HG02885 (cell line): ENCODE measurements around the gene EGFL6.
"Not testable (repeated sequence)": the region's sequence is repeated elsewhere in the genome, so short reads cannot be mapped to it uniquely, and the experiment has no call there.

ENCODE experiments used
- ATAC-seq: cut with Tn5 transposase; IDR thresholded peaks from one replicate; pipeline ENCODE4 v1.9.1; 2021; ENCODE audit warnings: mild to moderate bottlenecking; ENCODE audit not compliant: unreplicated experiment, poor library complexity

EGFL6 gene

GRCh38 chrX:13587786-13588477 lies 18.5 kb downstream of the EGFL6 start:
- ATAC-seq, result no peak

GRCh38 chrX:13590207-13590606 lies 20.8 kb downstream of the EGFL6 start:
- ATAC-seq, result no peak

- ATAC-seq, result no peak
These were observed 21.5 kb downstream of the EGFL6 start for GRCh38 chrX:13590914-13591313.

- no peak for ATAC-seq
These were observed 28.5 kb downstream of the EGFL6 start for GRCh38 chrX:13597874-13598273.

- ATAC-seq, result no peak
These were observed 29.5 kb downstream of the EGFL6 start for GRCh38 chrX:13598877-13599276.

GRCh38 chrX:13599491-13599890 lies 30.1 kb downstream of the EGFL6 start:
- no peak for ATAC-seq

GRCh38 chrX:13605611-13606010 lies 36.2 kb downstream of the EGFL6 start:
- no peak for ATAC-seq

GRCh38 chrX:13607331-13607995 lies 38.1 kb downstream of the EGFL6 start:
- ATAC-seq, result no peak

- no peak for ATAC-seq
These were observed 38.6 kb downstream of the EGFL6 start for GRCh38 chrX:13607996-13608365.

GRCh38 chrX:13614154-13614553 lies 44.8 kb downstream of the EGFL6 start:
- no peak for ATAC-seq

- no peak for ATAC-seq
These were observed 50.8 kb downstream of the EGFL6 start for GRCh38 chrX:13620207-13620606.

- no peak for ATAC-seq
These were observed 53.1 kb downstream of the EGFL6 start for GRCh38 chrX:13622401-13622964.

- no peak for ATAC-seq
These were observed 57.9 kb downstream of the EGFL6 start for GRCh38 chrX:13627306-13627705.

GRCh38 chrX:13637224-13637623 lies 67.8 kb downstream of the EGFL6 start:
- ATAC-seq, result not testable (repeated sequence)

GRCh38 chrX:13638021-13638420 lies 68.6 kb downstream of the EGFL6 start:
- no peak for ATAC-seq

- ATAC-seq, result no peak
These were observed 69.4 kb downstream of the EGFL6 start for GRCh38 chrX:13638826-13639225.

GRCh38 chrX:13641684-13642083 lies 72.3 kb downstream of the EGFL6 start:
- ATAC-seq, result not testable (repeated sequence)

GRCh38 chrX:13645464-13646153 lies 76.2 kb downstream of the EGFL6 start:
- ATAC-seq, result no peak

GRCh38 chrX:13646154-13646549 lies 76.8 kb downstream of the EGFL6 start:
- ATAC-seq, result no peak

GRCh38 chrX:13647709-13648212 lies 78.4 kb downstream of the EGFL6 start:
- ATAC-seq, result no peak

- ATAC-seq, result not testable (repeated sequence)
These were observed 78.9 kb downstream of the EGFL6 start for GRCh38 chrX:13648336-13648735.
